HG03354 (cell line): ENCODE data around the gene MRAP2.
"Not testable (repeated sequence)": the region's sequence is repeated elsewhere in the genome, so short reads cannot be mapped to it uniquely, and the experiment has no call there.

Experiments used
- ATAC-seq: cut with Tn5 transposase; IDR thresholded peaks from one replicate; pipeline ENCODE4 v1.9.1; 2021; ENCODE audit warnings: mild to moderate bottlenecking; ENCODE audit not compliant: unreplicated experiment, poor library complexity, severe bottlenecking

Gene MRAP2

DNA sequence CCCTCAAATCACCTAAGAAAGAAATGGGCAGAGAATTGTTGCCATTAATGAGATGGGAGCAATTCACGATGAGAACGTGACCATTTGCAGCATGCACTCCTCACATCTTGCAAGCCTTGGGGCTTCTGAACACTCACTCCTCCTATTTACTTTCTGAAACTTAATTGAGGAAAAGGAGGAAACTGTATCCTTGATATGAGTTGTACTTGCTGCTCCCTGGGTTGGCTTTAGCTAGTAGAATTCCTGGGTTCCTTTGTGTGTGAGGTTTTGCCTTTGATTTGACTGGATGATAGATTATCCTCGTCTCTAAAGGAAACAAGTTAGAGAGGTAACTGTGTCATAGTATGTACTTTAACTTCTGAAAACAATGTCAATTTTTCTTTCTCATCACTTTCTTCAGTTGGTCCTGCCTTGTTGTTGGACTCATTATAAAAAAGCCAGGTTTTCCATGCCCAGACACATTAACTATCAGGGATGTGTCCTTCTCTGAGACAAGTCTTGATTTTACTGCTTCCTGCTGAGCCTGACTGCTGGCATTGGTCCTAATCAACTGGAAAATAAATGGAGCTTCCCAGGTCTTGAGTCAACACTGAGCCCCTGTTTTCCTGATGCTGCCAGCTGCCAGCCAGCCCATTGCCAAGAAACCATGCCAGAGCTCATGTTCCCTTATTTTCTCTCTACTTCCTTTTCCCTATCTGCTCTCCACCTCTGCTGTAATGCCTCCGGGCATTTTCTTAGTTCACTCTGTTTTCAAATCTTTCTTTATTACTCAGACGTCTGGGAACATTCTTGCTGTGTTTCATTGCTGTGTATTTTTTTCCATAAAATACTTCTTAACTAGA lies 6.0 kb upstream of the MRAP2 start:
- ATAC-seq, result no peak

DNA sequence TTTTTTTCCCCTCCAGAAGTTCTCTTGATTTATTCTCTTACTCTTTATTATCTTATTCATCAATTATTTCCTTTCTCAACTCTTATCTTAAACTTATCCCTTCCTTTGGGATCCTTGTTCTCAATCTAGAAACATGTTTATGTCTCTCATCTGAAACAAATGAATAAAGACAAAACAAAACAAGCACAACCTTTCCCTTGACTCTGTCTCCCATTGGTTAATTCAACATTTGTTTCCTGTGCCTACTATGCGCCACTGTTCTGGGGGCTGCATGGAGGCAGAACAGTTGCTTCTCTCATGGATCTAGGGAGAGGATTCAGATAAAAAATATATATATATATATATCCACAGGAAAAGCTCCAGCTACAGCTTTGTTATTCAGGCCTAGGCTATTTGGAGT lies 5.2 kb upstream of the MRAP2 start:
- no peak for ATAC-seq

DNA sequence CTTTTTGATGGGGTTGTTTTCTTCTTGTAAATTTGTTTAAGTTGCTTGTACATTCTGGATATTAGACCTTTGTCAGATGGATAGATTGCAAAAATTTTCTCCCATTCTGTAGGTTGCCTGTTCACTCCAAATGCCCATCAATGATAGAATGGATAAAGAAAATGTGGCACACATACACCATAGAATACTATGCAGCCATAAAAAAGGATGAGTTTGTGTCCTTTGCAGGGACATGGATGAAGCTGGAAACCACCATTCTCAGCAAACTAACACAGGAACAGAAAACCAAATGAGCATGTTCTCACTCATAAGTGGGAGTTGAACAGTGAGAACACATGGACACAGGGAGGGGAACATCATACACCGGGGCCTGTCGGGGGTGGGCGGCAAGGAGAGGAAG lies 1.6 kb upstream of the MRAP2 start:
- not testable (repeated sequence) for ATAC-seq

DNA sequence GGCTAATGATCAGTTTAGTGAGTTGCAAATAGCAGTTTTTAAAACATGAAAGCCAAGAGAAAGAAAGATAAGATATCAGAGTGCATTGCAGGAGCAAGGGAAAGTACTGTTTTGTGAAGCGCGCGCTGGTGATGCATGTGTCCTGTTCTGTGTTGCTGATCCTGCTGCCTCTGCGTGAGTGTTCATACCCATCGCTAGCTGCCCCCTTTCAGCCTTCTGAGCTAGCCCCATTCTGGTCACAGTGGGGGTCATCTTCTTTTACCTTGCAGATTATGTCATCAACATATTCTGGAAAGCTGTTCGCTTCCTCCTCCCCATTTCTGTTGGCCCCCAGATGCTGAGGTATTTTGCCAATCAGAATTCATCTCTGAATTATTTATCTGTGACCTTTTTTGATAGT lies 1.9 kb downstream of the MRAP2 start:
- no peak for ATAC-seq

DNA sequence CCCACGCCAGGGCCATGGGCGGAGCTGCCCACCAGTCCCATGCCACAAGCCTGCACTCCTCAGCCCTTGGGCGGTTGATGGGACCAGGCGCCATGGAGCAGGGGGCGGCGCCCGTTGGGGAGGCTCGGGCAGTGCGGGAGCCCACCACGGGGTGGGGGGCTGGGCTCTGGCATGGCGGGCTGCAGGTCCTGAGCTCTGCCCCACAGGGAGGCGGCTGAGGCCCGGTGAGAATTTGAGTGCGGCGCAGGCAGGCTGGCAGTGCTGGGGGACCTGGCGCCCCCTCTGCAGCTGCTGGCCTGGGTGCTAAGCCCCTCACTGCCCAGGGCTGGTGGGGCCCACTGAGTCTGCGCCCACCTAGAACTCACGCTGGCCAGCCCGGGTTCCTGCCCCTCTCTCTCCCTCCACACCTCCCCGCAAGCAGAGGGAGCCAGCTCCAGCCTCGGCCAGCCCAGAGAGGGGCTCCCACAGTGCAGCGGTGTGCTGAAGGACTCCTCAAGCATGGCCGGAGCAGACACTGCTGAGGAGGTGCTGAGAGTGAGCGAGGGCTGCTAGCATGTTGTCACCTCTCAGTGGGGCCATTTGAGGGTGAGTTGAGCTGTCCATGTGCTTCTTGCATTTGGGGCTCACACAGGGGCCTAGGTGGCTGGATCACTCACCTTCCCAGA lies 4.0 kb downstream of the MRAP2 start:
- ATAC-seq, result no peak

DNA sequence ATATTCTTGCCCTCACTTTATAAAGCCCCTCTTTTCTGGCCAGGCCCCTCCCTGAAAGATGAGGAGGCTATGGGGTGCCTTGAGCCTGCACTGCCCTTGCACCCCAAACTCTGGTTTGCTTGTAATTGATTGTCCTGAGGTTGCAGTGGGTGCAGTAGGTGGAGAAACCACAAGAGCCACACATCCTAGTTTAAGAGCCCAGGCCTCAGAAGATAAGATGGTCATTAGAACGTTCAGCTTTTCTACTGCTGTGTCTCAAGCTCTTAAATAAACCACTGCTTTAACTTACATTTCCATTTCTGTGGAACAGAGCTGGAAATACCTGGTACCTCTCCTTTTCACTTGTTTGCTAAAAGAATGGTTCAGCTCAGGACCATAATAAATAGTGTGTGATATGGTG lies 9.0 kb downstream of the MRAP2 start:
- no peak for ATAC-seq

DNA sequence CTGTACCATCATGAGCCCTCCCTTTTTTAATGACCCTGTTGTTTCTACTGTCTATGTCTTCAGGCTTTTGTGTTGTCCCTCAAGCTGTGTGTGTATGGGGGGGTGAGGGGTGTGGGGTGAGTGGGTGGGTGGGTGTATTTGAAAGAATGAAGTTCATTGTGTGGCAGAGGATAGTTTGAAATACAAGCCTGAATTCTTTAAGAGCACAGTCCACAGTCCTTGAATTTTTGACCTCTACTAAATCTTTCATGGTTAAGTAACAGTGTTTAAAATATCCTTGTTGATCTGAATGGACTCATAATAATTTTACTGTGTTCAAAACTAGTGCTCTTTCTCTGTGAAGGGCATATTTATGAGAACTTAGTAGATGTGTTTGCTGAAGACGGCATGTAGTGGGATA lies 10.0 kb downstream of the MRAP2 start:
- ATAC-seq, result no peak

DNA sequence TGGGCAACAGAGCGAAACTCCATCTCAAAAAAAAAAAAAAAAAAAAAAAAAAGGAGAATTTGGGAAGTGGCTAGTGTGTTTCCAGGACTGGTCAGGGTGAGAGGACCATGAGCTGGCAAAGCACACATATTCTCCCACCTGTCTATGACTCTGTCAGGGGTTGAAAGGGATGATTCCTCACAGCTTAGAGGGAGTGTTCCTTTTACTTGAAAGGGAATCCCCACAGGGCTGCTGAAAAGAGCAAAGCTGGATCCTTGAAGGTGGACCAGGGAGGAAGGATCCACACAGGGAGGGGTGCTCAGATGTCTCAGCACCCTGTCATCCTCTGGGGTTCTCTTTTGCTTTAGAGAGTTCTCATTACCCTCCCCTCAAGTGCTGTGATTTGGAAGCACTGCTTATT lies 13.2 kb downstream of the MRAP2 start:
- ATAC-seq, result no peak

DNA sequence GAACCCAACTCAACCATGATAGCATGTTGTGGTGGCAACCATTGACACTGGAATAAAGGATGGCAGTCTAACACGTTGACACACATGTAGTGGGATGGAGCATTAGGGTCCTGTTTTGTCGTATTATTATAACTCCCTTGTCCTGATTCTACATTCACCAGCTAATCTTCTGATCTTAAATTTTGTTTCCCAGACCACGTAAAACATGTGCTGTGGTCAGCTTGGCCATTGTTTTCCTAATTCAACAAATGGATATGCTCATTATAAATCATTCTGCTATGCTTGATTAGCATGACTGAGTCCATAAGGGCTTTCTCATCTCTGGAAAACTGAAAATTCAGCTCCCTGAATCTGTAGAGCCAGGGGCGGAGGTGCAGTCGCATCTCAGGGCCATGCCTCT lies 15.0 kb downstream of the MRAP2 start:
- ATAC-seq, result no peak

DNA sequence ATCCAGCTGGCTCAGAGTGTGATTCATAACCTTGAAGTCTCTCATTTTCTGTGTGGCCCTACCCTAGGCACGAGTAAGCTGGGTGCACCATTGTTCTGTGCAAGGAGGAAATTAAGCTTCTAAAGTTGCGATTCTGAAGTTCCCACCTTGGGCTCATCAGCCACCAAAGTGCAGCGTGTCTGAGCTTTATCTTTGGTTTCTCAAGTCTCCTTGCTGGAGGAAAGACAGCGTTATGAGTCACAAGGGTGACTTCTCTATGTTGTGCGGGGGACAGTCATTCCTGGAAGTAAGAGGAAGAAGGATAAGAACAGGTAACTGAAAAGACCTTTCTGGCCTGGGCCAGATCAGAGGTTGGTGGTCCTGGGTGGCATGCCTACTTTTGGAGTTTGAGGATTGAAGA lies 16.8 kb downstream of the MRAP2 start:
- ATAC-seq, result no peak

DNA sequence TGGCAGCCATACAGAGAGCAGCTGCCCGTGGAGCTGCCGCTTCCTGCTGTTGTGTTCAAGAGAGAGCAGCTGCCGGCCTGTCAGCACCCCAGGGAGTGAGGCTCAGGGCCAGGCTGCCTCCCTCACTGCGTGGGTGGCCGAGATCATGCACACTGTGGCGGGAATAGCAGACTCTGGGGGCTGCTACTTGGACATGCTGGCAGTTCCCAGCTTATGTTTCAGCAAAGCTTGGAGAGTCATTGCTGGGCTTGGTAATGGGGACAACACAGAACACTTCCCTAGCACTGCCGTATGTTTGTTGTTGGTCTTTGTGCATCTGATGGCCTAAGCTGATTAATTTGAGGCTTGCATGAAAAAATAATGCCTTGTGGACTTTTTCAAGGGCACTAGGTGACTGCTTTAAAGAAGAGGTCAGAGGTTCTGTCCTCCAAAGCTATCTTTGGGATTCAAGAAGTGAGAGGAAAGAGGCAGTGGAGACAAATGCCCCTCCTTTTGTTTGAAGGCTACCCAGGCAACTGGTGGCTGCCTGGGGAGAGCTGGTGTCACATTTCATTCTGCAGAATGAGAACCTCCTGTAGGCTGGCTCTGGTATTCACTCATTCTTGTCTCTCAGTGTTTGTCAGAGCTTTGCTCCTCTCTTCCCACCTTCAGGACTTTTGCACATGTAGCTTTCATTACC lies 18.8 kb downstream of the MRAP2 start:
- no peak for ATAC-seq

DNA sequence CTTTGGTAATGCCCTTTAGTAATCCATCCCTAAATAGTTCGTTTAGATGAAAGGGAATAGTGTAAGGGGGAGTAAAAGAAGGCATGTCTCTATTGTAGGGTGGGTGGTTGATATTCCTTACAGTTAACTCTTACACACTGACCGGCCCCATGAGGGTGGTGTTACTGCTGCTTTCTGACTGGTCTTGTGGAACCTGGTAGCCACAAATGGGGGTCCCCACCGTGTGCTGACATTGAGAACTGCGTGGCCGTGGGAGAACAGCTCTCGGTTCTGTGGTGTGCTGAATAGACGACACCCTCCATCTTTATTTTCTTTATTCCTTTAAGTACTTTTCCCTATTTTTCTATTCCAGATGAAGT lies 19.3 kb downstream of the MRAP2 start:
- ATAC-seq, result no peak

DNA sequence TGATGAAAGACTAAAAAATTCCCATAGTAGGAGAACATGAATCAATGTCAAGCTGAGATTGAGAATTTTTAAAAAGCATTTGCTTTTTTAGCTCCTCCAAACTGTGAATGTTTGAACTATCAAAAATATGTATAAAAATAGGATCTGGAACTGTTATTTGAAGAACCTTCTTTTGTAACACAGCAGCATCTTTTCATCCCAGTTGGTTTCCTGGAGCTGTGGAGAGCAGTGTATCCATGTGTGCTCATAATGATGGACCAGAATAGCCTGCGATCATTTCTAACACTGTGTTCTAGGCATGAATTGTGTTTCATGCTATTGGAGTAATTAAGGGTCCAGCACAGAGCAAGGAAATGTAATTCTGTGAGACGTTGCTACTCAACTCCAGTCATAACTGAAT lies 22.1 kb downstream of the MRAP2 start:
- no peak for ATAC-seq

DNA sequence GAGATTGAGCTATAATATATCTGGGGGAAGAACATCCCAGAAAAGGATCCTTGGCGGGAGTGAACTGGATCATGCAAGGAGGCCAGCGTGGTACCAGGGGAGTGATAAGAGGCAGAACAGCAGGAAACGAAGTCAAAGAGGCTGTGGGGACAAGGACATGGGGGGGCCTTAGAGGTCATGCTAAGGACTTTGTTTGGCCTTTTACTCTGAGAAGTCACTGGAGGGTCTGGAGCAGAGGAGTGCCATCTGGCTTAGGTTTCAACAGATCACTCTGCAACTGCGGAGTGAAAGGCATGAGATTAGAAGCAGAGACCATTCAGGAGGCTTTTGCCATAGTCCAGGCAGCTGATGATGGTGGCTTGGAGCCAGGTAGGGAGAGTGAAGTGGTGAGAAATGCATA lies 24.3 kb downstream of the MRAP2 start:
- ATAC-seq, result no peak

DNA sequence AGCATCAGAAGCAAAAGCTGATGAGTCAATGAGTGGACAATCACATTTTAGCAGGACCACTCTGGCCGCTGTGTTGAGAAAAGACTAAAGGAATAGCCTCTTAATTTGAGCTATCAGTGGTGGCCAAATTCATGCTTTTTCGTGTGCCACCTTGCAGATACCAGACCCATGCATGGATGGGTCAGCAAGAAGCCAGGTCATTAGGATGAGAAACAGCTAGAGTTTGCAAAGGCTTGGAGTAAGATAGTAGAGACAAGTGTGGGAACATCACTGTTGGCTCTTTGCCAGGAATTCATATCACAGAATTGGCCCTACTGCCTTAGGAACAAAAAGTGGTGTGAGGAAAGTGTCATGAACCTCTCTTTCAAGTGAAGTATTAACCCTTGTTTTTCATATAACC lies 25.5 kb downstream of the MRAP2 start:
- no peak for ATAC-seq

DNA sequence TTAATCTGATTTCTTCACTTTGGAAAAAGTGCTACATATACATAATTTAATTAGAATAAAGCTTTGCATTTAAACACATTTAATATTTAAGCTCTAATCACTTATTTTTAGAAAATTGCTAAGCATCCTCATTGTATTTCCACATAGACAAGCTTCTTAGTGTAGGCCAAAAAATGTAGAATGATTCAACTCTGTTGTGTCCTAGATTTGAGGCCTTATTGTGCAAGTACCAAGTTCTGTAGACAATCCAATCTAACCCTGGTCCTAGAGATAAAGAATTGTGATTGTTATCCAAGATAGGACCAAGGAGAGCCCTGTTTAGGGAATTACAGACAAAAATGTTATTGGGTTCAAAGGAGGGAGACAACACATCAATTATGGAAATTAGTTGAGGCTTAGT lies 27.6 kb downstream of the MRAP2 start:
- no peak for ATAC-seq

DNA sequence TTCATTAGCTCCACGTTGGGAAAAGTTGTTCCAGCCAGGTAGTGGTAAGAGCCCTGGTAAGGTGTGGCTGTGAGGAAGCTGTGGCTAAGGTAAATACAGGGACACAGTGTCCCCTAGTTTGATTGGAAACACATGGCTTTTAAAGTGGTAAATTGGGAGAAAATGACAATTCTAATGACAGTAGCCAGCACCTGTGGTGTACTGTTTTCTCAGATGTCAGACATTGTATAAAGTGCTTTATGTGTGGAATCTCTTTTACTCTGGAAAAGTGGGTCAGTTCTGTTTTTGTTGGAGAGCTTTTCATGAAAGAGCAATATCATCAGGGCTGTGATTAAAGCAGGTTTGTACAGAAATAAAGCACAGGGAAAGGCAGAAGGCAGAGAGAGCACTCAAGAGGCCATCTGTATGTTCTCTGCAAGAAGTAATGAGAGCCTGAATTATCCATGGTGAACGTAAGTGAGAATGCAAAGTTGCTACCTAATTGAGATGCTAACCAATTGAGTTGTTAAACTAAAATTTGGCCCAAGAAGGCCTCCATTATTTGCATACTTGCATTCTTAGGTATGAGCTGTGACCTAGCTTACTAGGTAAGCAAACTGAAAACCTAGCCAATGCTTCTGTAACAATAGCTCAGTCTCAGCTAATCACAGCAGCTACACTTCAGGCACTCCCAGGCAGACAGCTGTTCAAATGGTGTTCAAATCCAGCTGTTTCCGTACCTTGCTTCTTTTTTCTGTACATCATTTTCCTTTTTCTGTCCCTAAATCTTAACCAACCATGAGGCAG lies 28.2 kb downstream of the MRAP2 start:
- ATAC-seq, result no peak

DNA sequence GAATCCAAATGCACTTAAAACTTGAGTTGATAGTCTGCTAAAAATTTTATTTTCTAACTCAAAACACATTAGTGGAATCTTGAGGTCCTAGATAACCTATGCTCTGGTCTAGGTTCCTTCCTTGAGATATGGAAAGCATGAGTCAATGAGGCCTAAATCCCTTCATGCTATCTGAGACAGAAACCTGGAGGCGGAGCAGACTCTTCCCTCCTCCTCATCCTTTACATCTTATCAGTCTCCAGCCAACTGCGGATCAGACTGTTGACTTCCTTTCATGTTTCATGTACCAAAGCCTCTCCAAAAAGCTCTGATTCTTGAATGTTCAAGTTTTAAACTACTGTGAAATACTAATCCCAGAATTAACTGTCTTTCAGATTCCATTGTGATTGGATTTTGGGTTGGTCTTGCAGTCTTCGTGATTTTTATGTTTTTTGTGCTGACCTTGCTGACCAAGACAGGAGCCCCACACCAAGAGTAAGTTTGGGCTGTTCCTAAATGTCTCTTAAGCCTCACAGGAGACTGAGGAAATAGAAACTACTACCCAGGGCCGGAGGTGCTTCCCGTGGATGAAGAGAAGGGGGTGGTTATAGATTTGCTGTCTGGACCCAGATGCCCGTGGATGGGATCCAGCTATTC lies 29.1 kb downstream of the MRAP2 start:
- ATAC-seq, result no peak

DNA sequence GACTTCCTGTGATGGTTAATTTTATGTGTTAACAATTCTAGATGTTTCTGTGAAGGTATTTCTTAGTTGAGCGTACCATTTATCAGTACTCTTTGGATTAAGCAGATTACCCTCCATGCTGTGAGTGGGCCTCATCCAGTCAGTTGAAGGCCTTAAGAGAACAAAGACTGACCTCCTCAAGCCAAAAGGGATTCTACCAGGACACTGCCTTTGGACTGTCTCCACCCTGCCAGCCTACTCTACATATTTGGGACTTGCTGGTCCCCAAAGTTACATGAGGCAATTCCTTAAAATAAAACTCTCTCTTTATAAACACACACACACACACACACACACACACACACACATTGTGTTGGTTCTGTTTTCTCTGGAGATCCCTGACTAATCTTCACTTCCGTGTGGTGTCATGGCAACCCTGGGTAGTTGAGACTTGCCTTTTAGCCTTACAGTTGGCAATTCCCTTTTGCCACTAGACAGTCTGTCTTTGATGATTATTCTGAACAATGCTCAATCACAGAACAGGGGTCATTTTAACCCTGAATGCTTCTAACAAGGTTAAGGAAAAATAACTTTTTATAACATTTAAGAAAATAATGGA lies 32.2 kb downstream of the MRAP2 start:
- ATAC-seq, result no peak
